Inflammatory macrophage treated with lipopolysaccharide for 4 hours (primary cell): ENCODE data around the gene MICALL2.
A peak's percentile ranks its signal among the peaks of the same experiment; 100 is the strongest.

Source experiments
- DNase-seq: peaks from one replicate; pipeline ENCODE4 v3.0.0-alpha.2; 2020

MICALL2 gene

DNA sequence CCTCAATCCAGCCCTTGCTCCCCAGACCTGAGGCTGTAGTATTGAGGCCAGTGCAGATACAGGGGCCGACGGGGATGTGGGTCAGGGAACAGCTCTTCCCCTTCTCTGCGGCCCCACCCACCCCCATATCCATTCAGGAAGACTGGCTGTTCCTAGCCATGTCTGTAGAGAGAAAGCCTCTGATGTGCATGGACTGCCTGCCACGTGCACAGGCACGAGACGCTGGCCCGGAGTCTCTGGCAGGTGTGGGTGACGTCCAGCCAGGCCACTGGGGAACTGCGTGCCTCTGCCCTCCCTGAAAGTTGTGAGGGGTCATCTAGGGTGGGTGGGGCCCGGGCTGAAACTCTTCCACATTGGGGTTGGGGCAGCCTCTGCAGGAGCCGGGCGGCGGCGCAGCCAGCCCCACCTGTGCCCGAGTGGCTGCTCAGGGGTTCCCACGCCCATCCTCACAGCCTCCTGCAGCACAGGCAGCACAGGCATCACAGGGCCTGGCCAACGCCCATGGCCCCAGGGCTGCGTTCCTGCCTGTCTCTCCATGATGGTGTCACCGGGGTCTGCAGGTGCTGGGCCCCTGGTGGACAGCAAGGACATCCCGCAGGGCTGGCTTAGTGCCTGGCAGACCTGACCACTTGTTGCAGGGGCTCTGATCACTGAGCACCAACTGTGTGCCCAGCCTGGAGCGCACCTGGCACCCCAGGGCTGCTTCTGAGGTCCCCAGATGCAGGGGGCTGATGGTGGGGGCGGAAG lies 27.5 kb downstream of the MICALL2 start:
- DNase-seq = no peak

GRCh38 chr7:1431226-1431625 lies 28.0 kb downstream of the MICALL2 start:
- DNase-seq = no peak

- DNase-seq = no peak
Measured at GRCh38 chr7:1430056-1430845, 29.0 kb downstream of the MICALL2 start.

GRCh38 chr7:1428941-1429501 lies 30.2 kb downstream of the MICALL2 start:
- no peak for DNase-seq

DNA sequence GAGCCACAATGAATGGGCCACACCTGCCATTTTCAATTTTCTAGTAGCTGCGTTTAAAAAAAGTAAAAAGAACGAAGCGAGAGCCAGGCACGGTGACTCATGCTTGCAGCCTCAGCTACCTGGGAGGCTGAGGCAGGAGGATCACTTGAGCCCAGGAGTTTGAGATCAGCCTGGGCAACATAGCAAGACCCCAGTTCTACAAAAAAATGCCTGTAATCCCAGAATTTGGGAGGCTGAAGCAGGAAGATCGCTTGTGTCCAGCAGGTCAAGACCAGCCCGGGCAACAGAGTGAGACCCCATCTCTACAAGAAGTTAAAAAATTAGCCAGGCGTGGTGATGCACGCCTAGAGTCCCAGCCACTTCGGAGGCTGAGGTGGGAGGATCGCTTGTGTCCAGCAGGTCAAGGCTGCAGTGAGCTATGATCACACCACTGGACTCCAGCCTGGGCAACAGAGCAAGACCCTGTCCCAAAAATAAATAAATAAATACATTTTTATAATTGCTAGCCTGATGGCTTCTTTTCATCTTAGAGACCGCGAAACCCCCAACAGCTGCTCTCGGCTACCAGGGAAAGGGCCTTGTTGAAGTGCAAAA lies 32.1 kb downstream of the MICALL2 start:
- DNase-seq = no peak

GRCh38 chr7:1426474-1426873 lies 32.8 kb downstream of the MICALL2 start:
- no peak for DNase-seq

- no peak for DNase-seq
Measured at GRCh38 chr7:1425292-1426136, 33.8 kb downstream of the MICALL2 start.

- DNase-seq = no peak
Measured at GRCh38 chr7:1424041-1424440, 35.2 kb downstream of the MICALL2 start.

DNA sequence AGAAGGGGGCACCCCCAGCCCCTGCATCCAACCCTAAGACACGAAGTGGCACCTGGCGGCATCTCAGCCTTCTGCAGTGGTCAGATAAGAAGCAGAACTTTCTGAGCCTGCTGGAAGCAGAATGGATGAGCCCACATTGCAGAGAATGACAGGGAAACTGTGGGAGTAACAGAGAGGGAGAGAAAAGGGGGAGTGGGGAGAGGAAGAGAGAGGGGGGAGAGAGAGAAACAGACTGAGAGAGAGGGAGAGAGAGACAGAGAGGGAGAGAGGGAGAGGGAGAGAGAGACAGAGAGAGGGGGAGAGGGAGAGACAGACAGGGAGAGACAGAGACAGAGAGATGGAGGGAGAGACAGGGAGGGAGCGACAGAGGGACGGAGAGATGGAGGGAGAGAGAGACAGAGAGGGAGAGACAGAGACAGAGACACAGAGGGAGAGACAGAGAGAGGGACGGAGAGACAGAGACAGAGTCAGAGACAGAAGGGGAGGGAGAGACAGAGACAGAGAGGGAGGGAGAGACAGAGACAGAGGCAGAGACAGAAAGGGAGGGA lies 35.9 kb downstream of the MICALL2 start:
- no peak for DNase-seq

- no peak for DNase-seq
Measured at GRCh38 chr7:1422512-1423263, 36.6 kb downstream of the MICALL2 start.

DNA sequence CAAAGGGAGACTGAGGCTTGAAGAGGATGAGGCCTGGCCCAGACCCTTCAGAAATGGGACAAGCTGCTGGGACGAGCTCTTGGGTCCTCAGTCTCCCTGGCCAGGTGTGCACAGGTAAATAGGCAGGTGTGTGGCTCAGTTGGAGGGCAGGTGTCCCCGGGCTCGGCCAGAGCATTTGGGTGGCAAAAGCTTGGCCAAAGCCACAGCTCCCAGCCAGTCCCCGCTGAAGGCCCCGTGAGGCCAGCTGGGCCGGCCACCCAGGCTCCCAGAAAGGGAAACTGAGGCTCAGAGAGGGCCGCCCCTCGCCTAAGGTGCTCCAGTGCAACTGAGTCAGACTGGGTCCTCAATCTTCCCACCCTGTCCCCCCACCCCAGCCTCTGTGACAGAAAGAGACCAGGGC lies 37.3 kb downstream of the MICALL2 start:
- DNase-seq = no peak

DNA sequence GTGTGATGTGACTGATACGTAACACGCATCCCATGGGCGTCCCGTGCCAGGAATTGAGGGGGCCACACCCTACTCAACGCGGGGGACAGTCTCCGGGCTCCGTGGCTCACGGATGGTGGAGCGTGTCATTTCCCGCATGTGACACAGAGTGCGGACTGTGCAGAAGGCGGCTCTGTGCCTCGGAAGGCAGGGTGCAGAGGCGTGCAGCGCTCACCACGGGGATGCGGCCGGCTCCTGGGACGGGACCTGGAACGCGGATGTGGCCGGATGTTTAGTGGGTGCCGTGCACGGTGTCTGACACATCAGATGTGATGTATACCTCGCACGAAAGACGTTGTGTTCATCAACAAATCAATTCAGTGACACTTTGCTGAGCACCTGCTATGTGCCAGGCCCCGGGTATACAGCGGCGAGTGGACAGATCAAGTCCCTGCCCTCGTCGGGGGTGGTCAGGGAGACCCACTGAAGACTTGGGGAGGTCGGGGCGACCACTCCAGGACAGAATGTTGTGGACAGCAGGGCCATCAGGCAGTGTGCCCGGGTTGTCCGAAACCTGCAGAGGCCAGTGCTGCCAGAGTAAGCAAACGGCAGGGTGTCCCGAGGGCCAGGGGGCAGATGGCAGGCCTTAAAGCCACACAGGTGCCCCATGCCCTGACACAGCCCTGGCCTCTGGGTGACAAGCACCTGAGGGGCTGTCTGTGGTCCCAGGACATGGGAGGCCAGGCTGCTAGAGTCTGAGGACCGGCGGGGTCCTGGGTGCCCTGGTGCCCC lies 38.1 kb downstream of the MICALL2 start:
- no peak for DNase-seq

- no peak for DNase-seq
Measured at GRCh38 chr7:1419688-1420087, 39.6 kb downstream of the MICALL2 start.

DNA sequence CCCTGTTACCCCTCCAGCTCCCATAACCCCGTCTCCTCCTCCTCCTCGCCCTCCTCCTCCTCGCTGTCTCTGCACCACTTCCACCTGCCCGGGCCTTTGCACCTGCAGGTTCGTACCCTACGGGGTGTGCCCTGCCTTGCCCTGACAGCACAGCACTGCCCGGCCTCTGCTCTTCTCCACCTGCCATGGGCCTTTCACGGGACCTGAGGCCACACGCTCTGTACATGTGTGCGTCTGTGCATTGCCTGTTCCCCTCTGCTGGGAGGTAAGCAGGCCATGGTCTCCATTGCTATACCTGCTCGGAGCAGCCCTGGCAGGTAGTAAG lies 40.0 kb downstream of the MICALL2 start:
- DNase-seq = no peak

DNA sequence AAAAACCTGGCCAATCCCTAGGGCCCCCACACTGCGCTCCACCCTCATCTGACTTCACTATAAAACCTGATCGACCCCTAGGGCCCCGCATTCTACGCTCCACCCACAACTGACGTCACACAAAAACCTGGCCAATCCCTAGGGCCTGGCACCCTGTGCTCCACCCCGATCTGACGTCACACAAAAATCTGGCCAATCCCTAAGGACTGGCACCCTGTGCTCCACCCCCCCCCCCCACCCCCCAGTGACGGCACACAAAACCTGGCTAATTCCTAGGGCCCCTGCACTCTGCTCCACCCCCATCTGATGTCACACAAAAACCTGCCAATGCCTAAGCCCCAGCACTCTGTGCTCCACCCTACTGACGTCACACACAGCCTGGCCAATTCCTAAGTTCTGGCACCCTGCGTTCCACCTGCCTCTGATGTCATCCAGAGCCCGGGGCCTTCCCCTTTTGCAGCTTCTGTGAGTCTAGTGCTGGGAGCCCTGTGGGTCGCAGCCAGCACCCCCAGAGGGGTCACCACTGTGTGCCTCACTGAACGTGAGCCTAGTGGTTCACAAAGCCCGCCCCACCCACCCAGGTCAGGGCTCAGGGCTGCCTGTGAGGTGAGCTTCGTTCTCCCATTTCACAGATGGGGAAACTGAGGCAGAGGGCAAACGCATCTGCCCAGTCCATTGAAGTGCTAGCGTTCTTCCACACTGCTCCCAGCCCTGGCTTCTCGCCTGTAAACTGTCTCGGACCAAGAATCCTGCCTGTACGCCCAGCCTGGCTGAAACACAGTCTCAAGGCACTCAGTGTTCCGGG lies 40.6 kb downstream of the MICALL2 start:
- DNase-seq = peak; percentile 47

DNA sequence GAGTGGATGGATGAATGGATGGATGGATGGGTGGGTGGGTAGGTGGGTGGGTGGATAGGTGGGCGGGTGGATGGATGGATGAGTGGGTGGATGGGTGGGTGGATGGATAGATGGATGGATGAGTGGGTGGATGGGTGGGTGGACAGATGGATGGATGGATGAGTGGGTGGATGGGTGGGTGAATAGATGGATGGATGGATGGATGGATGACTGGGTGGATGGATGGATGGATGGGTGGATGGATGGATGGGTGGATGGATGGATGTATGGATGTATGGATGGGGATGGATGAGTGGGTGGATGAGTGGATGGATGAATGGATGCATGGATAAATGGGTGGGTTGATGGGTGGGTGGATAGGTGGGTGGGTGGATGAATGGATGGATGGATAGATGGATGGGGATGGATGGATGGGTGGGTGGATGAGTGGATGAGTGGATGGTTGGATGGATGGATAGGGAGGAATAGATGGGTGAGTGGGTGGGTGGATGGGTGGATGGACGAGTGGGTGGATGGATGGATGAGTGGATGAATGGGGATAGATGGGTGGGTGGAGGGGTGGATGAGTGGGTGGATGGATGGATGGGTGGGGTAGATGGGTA lies 43.8 kb downstream of the MICALL2 start:
- DNase-seq = no peak

DNA sequence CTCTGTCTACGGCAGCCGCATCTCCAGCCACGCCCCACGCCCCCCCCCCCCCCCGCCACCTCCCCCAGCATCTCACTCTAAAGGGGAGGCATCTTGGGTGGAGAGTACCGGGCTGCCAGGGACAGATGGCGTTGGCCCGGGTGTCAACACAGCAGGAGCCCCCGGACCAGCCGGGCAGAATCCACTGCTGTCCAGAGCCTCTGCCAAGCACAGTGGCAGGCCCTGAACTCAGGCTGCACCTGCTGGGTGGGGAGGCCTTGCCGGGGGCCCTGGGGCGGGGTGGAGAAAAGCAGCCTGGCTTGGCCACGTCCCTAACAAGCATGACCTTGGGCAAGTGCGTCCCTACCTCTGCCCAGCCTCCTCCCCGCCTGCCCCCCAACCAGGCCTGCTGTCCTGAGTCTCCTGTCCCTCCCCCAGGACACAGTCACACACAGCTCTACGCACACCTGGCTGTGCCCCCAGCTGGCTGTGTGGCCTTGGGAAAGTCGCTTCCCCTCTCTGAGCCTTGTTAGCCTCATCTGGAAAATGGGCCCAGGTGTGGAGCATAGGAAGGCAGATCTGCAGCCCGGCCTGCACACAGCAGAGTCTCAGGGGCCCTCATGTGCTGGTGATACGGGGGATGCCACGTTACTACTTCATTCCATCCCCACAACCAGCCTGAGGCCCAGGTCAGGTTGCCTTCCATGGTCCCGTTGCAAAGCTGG lies 45.2 kb downstream of the MICALL2 start:
- no peak for DNase-seq

DNA sequence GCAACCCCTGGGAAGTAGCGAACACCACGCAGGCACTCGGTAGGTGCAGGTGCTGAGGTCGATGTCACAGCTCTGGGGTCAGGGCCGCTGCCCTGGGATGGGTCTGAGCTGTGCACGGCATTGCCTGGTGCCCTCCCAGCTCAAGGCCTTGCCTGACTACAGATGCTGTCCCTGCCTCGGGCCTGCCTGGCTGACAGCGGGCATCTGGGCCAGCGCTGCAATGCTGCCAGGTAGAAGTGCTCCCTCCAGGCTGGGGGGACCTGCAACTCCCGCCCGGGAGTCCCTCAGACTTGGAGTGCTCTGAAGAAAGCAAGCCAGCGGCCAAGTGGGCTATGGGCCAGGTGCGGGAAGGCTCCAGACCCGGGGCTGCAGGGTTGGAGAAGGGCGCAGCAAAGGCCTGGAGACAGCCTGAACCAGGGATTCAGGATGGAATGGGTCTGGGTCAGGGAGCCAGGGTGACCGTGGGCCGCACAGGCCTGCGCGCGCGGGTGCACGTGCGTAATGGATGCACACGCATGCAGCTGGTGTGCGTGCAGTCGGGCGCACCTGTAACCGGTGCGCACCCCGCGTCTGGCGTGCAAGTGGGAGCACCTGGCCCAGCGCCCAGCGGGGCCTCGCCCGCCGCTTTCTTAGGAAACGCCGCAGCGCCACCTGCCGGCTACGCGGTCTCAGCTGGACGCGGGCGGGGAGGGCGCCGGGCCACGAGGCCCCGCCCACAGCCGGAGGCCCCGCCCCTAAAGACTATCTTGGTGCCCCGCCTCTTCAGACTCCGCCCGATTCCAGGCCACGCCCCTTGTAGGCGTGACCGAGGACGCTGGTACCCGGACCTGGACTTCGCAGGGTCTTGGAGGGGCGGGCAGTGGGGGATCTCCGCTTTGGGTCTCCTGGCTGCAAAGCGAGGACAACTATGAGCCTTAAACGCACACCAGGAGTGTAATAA lies 46.7 kb downstream of the MICALL2 start:
- peak; percentile 89 for DNase-seq
